Astrocyte of the hippocampus (primary cell): ENCODE measurements around the gene OTOL1.
"Not testable (repeated sequence)": the region's sequence is repeated elsewhere in the genome, so short reads cannot be mapped to it uniquely, and the experiment has no call there.

Experiments used
- DNase-seq: peaks from one replicate; pipeline ENCODE4 v3.0.0; 2011; ENCODE audit warnings: low read depth, low spot score

Gene OTOL1

GRCh38 chr3:161496508-161496907 lies at the start of gene OTOL1:
Gene OTOL1 (plus strand): TSS chr3:161496808. CDS start chr3:161496808, 0 bp downstream.
- no peak for DNase-seq

DNA sequence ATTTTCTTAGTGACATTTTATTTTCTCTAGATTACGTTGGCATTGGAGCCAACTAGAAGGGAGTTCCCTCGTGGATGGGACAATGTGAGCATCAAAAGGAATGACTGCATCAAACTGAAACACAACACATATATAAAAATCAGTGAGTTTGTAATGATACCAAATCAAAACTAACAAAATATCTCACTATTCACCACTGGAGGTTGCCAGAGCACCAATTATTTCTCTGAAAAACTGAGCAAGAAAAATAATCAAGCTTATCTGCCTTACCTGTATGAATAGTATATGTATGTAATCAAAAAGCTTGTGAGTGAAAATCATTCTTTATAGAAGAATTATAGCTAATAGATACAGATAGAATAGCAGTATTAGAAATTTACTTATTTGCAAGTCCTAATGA lies 46.8 kb upstream of the OTOL1 start:
- no peak for DNase-seq

GRCh38 chr3:161452179-161452578 lies 44.4 kb upstream of the OTOL1 start:
- DNase-seq = no peak

DNA sequence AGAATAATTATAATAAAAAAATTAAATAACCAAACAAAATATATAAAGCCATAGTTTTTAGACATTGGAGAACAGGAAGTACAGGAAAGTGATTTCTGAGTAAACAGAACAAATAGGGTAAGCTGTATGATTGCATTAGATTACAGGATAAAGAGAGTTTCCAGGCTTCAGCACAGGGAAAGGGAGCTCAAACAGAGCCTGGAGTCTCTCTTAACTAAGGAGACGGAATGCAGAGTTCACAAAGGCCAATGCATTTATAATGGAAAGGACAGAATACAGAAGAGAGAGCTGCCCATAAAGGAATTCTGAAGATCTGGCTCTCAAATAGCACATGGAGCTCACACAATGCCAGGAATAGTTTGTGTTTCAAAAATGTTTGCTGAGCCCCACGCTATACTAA lies 42.0 kb upstream of the OTOL1 start:
- DNase-seq = no peak

DNA sequence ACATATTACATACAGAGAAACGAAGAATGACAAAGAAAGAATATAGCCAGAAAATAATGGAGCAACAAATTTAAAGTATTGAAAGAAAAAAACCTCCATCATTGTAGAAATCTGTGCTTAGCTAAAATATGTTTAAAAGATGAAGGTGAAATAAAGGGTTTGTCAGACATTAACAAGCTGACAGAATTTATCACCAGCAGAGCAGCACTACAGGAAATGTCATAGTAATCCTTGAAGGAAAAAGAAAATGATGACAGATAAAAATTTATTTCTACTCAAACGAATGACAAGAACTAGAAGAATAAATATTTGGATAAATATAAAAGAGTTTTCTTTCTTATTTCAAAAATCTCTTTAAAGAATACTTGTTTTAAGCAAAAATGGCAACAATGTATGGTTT lies 40.6 kb upstream of the OTOL1 start:
- DNase-seq = no peak

DNA sequence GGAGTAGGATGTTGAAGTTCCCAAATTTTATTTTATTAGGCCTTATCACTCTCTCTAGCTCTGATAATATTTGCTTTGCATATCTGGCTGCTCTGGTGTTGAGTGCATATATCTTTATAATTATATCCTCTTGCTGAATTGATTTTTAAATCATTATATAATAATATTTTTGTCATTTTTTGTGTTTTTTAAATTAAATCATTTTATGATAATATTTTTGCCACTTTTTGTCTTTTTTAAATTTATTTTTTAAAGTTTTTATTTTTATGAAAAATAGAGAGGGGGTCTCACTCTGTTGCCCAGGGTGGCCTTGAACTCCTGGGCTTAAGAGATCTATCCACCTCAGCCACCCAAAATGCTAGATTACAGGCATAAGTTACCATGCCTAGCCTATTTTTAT lies 34.5 kb upstream of the OTOL1 start:
- no peak for DNase-seq

DNA sequence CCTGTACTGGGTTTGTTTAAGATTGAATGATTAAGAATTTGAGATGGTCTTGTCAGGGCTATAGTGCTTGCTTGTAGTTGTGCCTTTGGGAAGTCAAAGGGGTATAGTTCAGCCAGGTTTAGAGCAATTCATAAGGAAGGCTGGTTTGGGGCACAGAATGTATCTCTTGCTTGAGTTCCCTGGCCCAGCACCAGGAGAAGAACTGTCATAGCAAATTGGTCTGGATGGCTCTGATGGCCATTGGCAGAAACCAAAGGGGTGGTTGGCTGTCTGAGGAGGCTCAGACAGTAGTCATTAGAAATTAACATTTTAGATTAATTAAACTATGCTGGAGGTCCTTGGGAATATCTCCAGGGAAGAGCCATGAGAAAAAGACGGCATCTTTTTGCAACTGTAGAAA lies 25.4 kb upstream of the OTOL1 start:
- DNase-seq = no peak

- DNase-seq = no peak
Observed at GRCh38 chr3:161474139-161474538, 22.5 kb upstream of the OTOL1 start.

- no peak for DNase-seq
Observed at GRCh38 chr3:161474741-161475140, 21.9 kb upstream of the OTOL1 start.

DNA sequence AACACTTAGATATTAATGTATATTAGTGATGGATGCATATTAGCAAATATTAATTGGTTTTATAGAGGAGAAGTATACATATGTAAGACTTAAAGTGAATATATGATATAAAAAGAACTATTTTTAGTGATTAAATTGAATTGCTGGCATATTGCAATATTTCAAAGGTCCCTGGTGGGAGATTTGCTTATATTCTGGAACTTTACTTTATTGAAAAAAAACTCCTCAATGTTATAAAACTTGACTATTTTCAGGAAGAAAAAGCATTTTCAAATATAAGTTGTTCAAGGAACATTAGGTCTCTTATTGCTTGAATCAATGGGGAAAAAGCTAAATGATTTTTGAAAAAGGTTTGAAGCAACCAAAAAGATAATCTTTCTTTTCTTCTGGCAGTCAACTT lies 21.4 kb upstream of the OTOL1 start:
- no peak for DNase-seq

GRCh38 chr3:161475905-161476304 lies 20.7 kb upstream of the OTOL1 start:
- peak; percentile 29 for DNase-seq

DNA sequence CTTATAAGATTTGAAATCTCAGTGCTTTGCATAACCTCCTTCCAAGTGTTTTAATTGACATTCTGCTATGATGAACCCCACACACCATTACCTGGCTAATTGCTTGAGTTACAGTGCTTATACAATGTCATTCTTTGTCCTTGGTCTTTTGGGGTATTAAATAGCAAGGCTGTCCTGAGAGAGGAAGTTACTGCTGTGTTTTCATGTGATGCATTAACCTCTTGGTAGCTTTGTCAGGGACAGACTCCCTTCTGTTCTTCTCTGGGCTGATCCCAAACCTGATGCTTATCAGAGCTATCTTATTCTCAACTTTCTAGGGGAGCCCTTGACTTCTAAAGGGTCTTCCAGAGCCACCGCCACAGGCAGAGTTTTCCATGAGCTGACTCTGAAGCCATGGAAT lies 12.4 kb upstream of the OTOL1 start:
- DNase-seq = no peak

- not testable (repeated sequence) for DNase-seq
Observed at GRCh38 chr3:161488284-161488683, 8.3 kb upstream of the OTOL1 start.

- no peak for DNase-seq
Observed at GRCh38 chr3:161489395-161489794, 7.2 kb upstream of the OTOL1 start.

GRCh38 chr3:161490845-161491244 lies 5.8 kb upstream of the OTOL1 start:
- not testable (repeated sequence) for DNase-seq

DNA sequence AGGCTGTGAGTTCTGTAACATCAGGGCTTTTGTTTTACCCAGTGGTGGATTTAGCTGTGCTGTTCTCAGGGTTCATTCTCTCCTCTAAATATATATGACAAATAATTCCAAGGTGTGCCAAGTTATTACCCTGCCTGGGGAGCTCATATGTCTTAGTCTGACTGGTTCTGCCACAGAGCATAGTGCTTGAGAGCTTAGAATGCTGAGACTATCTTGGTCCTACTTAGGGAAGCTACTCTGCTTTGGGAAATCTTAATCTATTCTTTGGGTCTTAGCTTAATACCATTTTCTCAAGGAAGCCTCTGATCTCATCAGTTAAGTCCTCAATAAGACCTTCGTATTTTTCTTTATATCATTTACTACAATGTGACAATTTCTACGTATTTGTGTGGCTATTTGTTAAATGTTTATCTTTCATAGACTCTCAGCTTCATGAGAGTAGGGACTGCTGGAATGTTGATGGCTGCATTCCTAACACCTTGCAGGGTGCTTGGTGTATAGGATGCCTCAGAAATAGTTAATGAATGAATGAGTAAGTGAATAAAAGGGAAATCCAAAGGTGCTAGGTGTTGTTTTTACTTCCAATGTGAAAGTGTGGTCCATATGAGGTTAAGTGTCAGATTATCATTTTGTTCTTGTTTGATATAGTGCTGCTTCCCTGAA lies 1.8 kb downstream of the OTOL1 start:
- DNase-seq = no peak

DNA sequence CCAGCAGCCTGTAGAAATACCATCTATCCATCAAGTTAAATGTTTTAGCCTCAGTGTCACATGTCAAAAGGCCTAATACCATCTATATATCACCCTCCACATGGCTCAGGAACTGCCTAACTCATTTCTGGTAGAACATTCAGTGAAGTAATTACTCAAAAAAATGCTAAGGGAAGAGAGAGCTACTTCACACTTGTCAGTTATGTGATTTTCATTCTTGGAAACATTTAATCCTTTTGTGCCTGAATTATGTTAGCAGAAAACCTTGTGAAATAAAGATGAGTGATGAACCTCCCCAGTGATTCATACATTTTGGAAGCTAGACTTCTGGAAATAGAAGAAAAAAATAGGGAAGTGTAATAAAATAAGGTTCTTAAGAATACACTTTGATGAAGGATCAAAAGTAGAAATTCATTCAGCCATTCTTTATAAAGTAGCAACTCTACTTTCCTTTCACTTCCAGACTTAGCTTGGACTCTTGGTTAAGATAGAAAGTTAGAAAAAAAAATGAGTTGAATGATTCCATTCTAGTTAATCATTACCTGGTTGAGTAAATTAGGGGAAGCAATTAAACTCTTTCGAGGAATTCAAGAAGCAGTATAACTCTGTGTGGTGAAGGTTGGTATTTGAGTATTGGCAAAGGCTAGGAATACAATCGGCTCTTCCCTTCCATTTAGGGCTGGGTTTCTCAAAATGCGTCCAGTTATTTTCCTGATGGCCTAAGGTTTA lies 3.6 kb downstream of the OTOL1 start:
- DNase-seq = no peak

DNA sequence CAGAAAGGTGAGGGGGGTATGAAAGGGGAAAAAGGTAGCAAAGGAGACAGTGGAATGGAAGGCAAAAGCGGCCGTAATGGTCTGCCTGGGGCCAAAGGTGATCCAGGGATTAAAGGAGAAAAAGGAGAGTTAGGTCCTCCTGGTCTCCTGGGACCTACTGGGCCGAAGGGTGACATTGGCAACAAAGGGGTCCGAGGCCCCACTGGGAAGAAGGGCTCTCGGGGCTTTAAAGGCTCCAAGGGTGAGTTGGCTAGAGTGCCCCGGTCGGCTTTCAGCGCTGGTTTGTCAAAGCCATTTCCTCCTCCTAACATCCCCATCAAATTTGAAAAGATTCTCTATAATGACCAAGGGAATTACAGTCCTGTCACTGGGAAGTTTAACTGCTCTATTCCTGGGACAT lies 6.7 kb downstream of the OTOL1 start:
- no peak for DNase-seq

DNA sequence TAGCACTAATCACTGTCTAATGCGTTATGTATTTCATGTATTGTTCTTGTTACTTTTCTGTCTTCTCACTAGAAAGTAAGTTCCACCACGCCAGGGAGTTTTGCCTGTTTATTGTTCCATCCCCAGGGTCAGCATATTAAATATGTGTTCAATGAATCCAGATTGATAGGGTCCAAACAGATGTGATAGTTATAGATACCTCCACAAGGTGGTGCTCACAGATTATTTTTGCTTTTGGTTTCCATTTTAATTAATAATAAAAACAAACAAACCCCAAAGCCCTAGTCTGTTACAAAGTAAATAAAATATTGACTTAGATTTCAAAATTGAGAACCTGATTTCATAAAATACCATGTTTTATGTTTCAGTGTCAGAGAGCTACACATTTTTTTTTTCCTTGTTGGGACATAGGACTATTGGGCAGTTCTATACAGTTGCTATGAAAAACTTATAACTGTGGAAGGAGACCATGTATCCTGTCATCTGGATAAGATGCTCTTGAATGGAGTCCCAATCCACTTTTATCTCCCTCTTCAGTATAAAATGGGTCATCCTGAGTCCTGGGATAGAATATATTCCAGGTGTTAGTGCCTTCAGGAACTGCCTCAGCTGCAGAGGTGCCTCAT lies 12.4 kb downstream of the OTOL1 start:
- peak; percentile 13 for DNase-seq

DNA sequence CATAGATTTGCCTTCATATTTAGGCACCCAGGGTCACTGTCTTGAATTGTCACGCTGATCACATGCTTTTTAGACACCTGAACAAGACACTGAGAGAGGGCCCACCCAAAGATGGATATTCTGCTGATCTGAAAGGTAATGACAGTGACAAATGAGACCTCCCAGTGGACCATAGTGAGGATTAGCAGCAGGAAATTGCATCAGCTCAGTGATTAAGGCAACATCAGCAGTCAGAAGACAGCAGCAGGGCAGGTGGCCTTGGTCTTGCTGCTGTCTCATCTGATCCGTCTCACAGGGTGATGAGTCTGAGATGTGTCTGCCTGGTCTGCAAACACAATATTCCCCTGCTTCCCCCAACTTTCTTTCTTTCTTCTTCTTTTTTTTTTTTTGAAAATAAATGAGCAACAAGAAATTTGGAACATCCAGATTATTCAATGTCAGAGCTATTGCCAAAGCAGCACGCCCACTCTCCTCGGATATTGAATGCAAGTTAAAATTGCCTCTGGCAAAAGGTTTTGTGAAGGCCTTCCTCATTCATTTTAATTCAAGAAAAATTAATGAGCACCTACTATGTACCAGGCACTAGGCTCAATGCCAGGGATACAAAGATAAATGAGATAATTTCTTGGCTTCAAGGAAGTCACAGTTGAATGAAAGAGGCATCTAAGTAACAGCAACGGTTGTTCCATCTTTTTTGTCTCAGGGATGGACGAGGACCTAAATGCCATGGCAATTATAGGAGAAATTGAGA lies 14.1 kb downstream of the OTOL1 start:
- DNase-seq = no peak

- no peak for DNase-seq
Observed at GRCh38 chr3:161523916-161524315, 27.3 kb downstream of the OTOL1 start.

DNA sequence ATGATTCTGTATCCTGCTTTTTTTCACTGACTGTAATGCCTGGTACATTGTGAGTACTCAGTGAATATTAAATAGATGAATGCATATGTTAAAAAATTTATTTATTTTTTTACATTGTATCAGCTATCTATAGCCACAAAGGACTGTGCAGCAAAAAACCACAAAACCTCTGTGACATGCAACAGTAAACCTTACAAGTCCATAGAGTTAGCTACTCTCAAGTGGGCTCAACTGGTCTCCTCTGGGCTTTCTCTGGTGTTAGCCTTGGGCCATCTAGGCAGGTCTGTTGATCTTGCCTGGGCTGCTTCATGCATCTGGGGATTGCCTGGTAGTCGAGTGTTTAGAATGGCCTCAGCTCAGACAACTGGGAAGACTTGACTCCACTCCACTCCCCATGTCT lies 35.3 kb downstream of the OTOL1 start:
- no peak for DNase-seq
